Omental fat pad (tissue), 4 donors: Measurements from ENCODE around the gene CPNE8. TPM values are rescaled to one million over a fixed set of nuclear protein-coding genes. Genes with fewer than 3 reads are reported as not detected.

ENCODE experiments used
- ATAC-seq: fragments of 150-250 bp; one replicate; pipeline ENCODE4 v1.9.1; 2016; ENCODE audit warnings: mild to moderate bottlenecking, moderate library complexity; ENCODE audit not compliant: low FRiP score
- DNase-seq: peaks from one replicate; pipeline ENCODE4 v3.0.0-alpha.2; 2019; ENCODE audit warnings: low spot score
- total RNA-seq, 4 donors: library from RNA; depleted of rRNA; stranded (reverse); fragments of >200 nt; gene quantifications; one replicate each; pipeline ENCODE4 v1.1.0, GENCODE V29; 2016
- TF ChIP-seq, protein P1 (sequence below), 3 donors: fragments of 450-650 bp; IDR thresholded peaks; one replicate each; pipeline ENCODE4 v1.5.1; 2016 to 2017; ENCODE audit warnings: antibody characterized with exemption in 3 of 3, mild to moderate bottlenecking in 3 of 3, moderate library complexity in 2 of 3

The CPNE8 gene
- total RNA-seq, 4 donors from 2014 or later = 16.3 to 42.8 (median 27.3) TPM

DNA sequence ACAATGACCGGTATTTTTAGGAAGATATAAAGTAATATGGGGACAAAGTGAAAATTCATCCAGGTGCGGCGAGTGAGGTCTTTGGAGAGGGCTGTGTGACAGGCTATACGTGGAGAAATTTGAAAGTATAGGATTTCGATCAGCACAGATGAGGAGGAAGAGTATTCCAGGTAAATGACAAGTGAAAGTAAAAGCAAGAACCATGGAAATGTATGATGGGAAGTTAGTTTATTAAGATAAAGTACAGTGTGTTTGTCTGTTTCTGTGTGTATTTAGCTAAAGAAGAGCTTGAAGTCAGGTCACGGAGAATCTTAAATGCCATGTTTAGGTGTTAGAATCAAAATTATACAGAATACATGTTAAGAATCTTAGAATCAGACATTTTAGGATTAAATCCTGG is 239.0 kb downstream of the CPNE8 start:
- DNase-seq (no peak), ATAC-seq (no peak)
- TF ChIP-seq, protein P1, sequence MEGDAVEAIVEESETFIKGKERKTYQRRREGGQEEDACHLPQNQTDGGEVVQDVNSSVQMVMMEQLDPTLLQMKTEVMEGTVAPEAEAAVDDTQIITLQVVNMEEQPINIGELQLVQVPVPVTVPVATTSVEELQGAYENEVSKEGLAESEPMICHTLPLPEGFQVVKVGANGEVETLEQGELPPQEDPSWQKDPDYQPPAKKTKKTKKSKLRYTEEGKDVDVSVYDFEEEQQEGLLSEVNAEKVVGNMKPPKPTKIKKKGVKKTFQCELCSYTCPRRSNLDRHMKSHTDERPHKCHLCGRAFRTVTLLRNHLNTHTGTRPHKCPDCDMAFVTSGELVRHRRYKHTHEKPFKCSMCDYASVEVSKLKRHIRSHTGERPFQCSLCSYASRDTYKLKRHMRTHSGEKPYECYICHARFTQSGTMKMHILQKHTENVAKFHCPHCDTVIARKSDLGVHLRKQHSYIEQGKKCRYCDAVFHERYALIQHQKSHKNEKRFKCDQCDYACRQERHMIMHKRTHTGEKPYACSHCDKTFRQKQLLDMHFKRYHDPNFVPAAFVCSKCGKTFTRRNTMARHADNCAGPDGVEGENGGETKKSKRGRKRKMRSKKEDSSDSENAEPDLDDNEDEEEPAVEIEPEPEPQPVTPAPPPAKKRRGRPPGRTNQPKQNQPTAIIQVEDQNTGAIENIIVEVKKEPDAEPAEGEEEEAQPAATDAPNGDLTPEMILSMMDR (IDR thresholded peaks at IDR 0.05) = no peak

- ATAC-seq (no peak), DNase-seq (no peak)
- TF ChIP-seq, protein P1 (IDR thresholded peaks at IDR 0.05) = no peak
Observed at GRCh38 chr12:38664661-38665269, 240.6 kb downstream of the CPNE8 start.

DNA sequence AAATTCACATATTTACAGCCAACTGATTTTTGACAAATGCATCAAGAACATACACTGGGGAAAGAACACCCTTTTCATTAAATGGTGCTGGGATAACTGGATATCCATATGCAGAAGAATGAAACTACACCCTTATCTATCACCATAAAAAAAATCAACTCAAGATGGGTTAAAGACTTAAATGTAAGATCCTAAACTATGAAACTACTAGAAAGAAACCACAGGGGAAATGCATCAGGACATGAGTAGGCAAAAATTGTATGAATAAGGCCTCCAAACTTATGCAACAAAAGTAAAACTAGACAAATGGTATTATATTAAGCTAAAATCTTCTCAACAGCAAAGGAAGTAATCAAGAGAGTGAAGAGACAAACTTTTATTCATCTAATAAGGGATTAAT is 242.6 kb downstream of the CPNE8 start:
- no peak for ATAC-seq
- DNase-seq = no peak

DNA sequence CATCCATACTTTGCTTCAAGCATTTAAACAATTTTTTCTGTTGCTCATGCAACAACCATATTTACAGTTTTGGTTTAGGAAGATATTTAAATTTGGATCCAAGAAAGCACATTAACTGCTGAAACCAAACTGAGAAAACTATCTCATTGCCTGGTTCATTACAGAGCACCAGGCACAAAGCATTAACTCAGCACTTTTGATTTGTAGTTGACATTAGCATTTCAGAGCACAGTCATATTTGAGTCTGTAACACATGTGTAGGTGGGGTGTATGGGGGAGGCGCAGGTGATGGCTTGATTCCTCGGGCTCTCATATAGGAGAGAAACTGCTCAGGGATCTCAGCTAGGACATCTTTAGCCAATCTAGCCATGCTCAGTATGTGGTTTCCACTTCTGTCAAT is 251.7 kb downstream of the CPNE8 start:
- DNase-seq = no peak
- no peak for ATAC-seq
- TF ChIP-seq, protein P1 (IDR thresholded peaks at IDR 0.05) = no peak

More for the DNA sequence above, 242.6 kb downstream of the CPNE8 start:
- TF ChIP-seq, protein P1 (IDR thresholded peaks at IDR 0.05) = no peak

DNA sequence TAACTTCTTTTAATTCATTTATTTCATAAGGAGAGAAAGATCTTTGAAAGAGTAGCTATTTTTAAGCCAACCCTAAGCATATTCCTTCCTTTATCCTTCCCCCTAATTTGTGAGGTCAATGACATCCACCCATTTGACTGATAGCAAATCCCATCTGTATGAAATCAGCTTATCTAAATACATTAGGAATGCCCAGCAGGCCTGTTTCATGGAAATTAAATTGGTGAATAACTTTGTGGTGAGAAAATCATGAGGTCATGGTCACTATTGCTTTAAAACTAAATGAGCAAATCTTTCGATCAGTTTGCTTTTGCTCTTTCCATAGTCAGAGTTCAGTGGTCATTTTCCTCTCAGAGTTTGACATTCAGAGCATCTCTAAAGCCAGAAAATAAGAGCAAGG is 256.6 kb downstream of the CPNE8 start:
- no peak for ATAC-seq
- DNase-seq = no peak
- TF ChIP-seq, protein P1 (IDR thresholded peaks at IDR 0.05) = no peak

DNA sequence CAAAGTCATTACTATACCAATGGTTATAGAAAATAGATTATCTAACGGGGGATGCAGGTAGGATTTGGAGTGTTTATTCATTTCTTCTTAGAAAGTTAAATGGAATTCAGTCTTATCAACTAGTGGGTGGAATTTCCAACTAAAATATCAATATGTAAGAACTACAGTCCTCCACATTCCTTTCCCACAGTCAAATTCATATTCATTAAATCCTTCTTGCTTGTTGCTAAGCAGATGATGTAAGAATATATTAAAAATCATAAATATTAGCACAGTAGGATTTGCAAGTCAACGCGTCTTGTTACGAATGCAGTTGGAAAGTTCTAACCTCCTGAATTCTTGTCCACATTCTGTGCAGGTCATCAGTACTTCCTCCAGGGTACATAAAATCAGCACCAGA is 259.2 kb downstream of the CPNE8 start:
- TF ChIP-seq, protein P1 (IDR thresholded peaks at IDR 0.05) = no peak
- no peak for ATAC-seq
- DNase-seq = no peak

DNA sequence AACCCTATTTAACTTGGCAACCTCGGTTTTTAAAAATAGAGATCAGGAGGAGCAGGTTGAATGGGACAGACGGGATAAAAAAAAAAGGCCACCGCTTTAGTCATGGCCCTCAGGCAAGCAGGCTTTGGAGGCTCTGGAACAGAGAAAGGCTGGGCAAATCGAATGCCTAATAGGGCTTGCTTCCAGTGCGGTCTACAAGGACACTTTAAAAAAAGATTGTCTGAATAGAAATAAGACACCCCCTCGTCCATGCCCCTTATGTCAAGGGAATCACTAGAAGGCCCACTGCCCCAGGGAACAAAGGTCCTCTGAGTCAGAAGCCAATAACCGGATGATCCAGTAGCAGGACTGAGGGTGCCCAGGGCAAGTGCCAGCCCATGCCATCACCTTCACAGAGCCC is 265.8 kb downstream of the CPNE8 start:
- ATAC-seq = no peak

More for the DNA sequence above, 265.8 kb downstream of the CPNE8 start:
- no peak for DNase-seq
- TF ChIP-seq, protein P1 (IDR thresholded peaks at IDR 0.05) = no peak
